Fibroblast of lung (primary cell): Measurements from ENCODE around the gene C1orf105. TPM values are rescaled to one million over a fixed set of nuclear protein-coding genes. Genes with fewer than 3 reads are reported as not detected.

Experiments used
- DNase-seq, 2 donors: peaks; one replicate each; pipeline versions ENCODE4 v3.0.0 to v3.0.0-alpha.2; 2010; ENCODE audit warnings: low read depth in 2 of 2
- H2AFZ ChIP-seq: 2 replicates; pipeline ENCODE4 v1.5.1; 2012; ENCODE audit warnings: low read length, control low read depth, inconsistent platforms
- H3K27ac ChIP-seq: 2 replicates; pipeline ENCODE4 v1.5.1; 2011; ENCODE audit warnings: low read length, control low read depth; ENCODE audit not compliant: insufficient read depth
- H3K27me3 ChIP-seq: 2 replicates; pipeline ENCODE4 v1.5.1; 2011; ENCODE audit warnings: mild to moderate bottlenecking, low read length; ENCODE audit not compliant: control insufficient read depth, insufficient read depth
- H3K36me3 ChIP-seq: 2 replicates; pipeline ENCODE4 v1.5.1; 2011; ENCODE audit warnings: low read length; ENCODE audit not compliant: control insufficient read depth, insufficient read depth
- H3K4me1 ChIP-seq: 2 replicates; pipeline ENCODE4 v1.5.1; 2011; ENCODE audit warnings: low read length; ENCODE audit not compliant: control insufficient read depth, insufficient read depth; ENCODE audit errors: extremely low read depth
- H3K4me2 ChIP-seq: 2 replicates; pipeline ENCODE4 v1.5.1; 2011; ENCODE audit warnings: low read length, control low read depth; ENCODE audit not compliant: insufficient read depth; ENCODE audit errors: extremely low read depth
- H3K4me3 ChIP-seq, 4 experiments: fragments of 200-600 bp in 1 of 4; sonication (generic) in 1 of 4; replicated peaks in 1 of 4; 2 replicates each; pipeline ENCODE4 v1.5.1; 2011 to 2016; ENCODE audit warnings: low read length in 4 of 4, low read depth in 3 of 4, mild to moderate bottlenecking in 3 of 4, control low read depth in 2 of 4, inconsistent platforms in 1 of 4, mixed read lengths in 1 of 4; ENCODE audit not compliant: insufficient read depth in 1 of 4; ENCODE audit errors: control extremely low read depth in 1 of 4
- H3K79me2 ChIP-seq: 2 replicates; pipeline ENCODE4 v1.5.1; 2012; ENCODE audit warnings: mild to moderate bottlenecking, low read length, inconsistent platforms; ENCODE audit not compliant: control insufficient read depth, insufficient read depth
- H3K9ac ChIP-seq: 2 replicates; pipeline ENCODE4 v1.5.1; 2011; ENCODE audit warnings: mild to moderate bottlenecking, low read length, control low read depth; ENCODE audit not compliant: insufficient read depth
- H3K9me3 ChIP-seq: 2 replicates; pipeline ENCODE4 v1.5.1; 2012; ENCODE audit warnings: low read depth, low read length; ENCODE audit not compliant: control insufficient read depth, insufficient read depth
- H4K20me1 ChIP-seq: 2 replicates; pipeline ENCODE4 v1.5.1; 2011; ENCODE audit warnings: low read length; ENCODE audit not compliant: control insufficient read depth, insufficient read depth; ENCODE audit errors: extremely low read depth
- EZH2 ChIP-seq: IDR thresholded peaks from 2 replicates; pipeline ENCODE4 v1.5.1; 2012; ENCODE audit warnings: low read length, control low read depth, mild to moderate bottlenecking; ENCODE audit errors: missing control alignments
- polyA plus RNA-seq, 2 donors: library from polyadenylated mRNA; depleted of rRNA in 1 of 2; stranded (reverse) in 1 of 2; unstranded in 1 of 2; fragments of >200 nt; gene quantifications; 2 replicates each; pipeline ENCODE4 v1.2.1, GENCODE V29; 2011 to 2012; ENCODE audit warnings: missing spikeins in 1 of 2
- total RNA-seq: library from RNA; depleted of rRNA; stranded (reverse); fragments of >200 nt; gene quantifications from 2 replicates; pipeline ENCODE4 v1.2.1, GENCODE V29; 2014
- TF ChIP-seq, protein P1 (sequence below), 2 donors: IDR thresholded peaks in 1 of 2; conservative IDR thresholded peaks in 1 of 2; 1 replicate in 1 of 2; 2 replicates in 1 of 2; pipeline ENCODE4 v1.5.1; 2011 to 2012; ENCODE audit warnings: low read length in 2 of 2, control low read depth in 1 of 2, inconsistent platforms in 1 of 2, low read depth in 1 of 2, mild to moderate bottlenecking in 1 of 2

C1orf105 gene
- total and polyA plus RNA-seq, 2 donors (not counting 1 experiment from before 2014, with no cell fraction given) = not detected

DNA sequence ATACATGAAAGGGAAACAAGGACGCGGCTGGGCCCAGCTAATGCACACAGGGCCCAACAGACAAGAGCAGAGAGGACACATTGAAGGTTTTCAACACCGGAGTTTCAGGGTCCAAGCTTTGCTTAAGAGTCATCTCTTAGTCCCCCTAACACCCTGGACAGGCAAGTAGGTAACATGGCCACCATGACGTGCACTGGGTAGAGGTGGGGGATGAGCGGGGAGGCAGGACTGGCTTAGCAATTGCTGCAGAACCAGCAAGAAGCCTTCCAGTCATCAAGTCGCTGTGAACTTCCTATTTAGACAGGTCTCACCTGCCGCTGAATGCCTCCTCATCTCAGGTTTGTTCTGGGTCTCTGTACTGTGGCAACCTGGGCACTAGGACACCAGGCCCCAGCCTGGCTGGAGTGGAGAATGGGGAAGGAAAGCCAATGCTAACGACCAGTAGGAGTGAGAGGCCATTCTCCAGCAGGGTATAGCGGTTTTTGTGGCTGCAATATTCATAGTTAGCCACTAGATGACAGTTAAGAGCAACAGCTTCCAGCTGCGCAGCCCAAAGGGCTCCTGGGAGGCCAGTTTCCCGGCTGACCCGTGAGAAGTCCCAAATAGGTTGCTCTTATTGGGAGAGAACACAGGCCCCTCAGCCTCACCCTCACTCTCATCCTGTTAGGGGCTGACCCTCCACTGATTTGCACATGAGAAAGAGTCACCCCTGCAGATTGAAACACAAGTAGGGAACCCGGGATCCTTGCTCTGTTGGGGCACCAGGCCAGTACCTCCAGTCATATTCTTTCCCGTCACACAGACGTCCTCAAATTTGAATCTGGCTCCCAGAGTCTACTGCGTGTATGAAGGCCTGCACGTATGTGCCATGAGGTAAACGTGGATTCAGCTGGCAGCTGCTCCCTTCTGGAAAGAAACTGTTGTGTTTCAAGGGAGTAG, 29.4 kb downstream of the C1orf105 start:
- peak; percentile 55 to 67 for DNase-seq
- H3K4me2 ChIP-seq = peak overlapping the region; percentile 15

DNA sequence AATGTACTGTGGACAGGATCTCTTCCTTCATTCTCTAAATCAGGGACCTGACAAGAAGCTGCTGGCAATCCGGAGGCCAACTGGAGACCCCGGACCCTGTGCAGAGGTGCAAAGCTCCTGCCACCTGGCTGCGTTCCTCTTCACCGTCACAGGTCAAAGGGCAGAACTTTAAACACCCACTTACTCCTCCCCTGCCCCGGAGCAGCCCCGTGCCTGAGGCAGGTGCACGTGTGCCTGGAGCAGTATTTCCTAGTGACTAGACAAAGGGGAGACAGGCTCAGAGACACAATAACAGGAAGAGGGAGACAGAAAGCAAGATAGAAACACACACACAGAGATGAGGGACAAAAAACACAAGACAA, 30.0 kb downstream of the C1orf105 start:
- peak overlapping the region; percentile 77 for H2AFZ ChIP-seq
- no peaks in the 10 kb centered on the region for H3K79me2 ChIP-seq
- H3K27ac ChIP-seq = no peak overlapping the region
- H3K4me2 ChIP-seq = peak overlapping the region; percentile 9
- no peak for DNase-seq
- H3K9ac ChIP-seq = no peak overlapping the region
- H3K27me3 ChIP-seq = peaks cover 2% of the 10 kb centered on the region
- no peak for TF ChIP-seq EZH2
- TF ChIP-seq, protein P1, sequence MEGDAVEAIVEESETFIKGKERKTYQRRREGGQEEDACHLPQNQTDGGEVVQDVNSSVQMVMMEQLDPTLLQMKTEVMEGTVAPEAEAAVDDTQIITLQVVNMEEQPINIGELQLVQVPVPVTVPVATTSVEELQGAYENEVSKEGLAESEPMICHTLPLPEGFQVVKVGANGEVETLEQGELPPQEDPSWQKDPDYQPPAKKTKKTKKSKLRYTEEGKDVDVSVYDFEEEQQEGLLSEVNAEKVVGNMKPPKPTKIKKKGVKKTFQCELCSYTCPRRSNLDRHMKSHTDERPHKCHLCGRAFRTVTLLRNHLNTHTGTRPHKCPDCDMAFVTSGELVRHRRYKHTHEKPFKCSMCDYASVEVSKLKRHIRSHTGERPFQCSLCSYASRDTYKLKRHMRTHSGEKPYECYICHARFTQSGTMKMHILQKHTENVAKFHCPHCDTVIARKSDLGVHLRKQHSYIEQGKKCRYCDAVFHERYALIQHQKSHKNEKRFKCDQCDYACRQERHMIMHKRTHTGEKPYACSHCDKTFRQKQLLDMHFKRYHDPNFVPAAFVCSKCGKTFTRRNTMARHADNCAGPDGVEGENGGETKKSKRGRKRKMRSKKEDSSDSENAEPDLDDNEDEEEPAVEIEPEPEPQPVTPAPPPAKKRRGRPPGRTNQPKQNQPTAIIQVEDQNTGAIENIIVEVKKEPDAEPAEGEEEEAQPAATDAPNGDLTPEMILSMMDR (conservative IDR thresholded peaks at IDR 0.05 in 1 of 2, IDR thresholded peaks at IDR 0.05 in 1 of 2; ENCODE audit: low read depth in 1 of 2, low read length in 2 of 2) = no peak
- no peaks in the 10 kb centered on the region for H3K36me3 ChIP-seq
- H4K20me1 ChIP-seq = no peaks in the 10 kb centered on the region
- no peak overlapping the region for H3K4me3 ChIP-seq
- H3K4me1 ChIP-seq = peaks cover 2% of the 10 kb centered on the region
- H3K9me3 ChIP-seq = no peaks in the 10 kb centered on the region

More for the DNA sequence above, 29.4 kb downstream of the C1orf105 start:
- no peak for TF ChIP-seq EZH2
- TF ChIP-seq, protein P1 (conservative IDR thresholded peaks at IDR 0.05 in 1 of 2, IDR thresholded peaks at IDR 0.05 in 1 of 2; ENCODE audit: low read depth in 1 of 2, low read length in 2 of 2) = peak; percentile 90 to 94
- Histone ChIP-seq H3K36me3 (no peaks in the 10 kb centered on the region), H3K9me3 (no peaks in the 10 kb centered on the region), H2AFZ (peak overlapping the region; percentile 83), H3K27ac (no peak overlapping the region), H3K79me2 (no peaks in the 10 kb centered on the region), H3K27me3 (peaks cover 2% of the 10 kb centered on the region), H4K20me1 (no peaks in the 10 kb centered on the region), H3K9ac (no peak overlapping the region), H3K4me1 (peaks cover 2% of the 10 kb centered on the region), H3K4me3 (no peak overlapping the region)

DNA sequence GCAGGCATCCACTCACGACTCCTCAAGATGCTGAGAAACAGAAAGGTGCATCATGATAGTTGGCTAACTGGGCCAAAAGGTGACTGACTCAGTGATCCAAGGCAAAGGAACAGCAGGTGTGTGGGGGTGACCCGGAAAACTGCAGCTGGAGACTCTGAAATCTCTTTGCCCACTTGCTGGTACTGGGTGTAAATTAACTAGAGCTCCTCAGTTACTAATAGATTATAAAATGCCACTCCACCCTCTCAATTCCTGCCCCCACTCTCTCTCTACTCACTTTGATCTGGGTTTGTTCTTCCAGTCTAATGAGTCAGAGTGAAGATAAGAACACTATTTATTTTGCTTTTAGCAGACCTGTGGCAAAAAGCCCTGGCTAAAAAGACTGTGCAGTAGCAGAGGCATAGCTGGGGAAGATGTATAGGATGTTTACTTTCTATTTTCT, 30.5 kb downstream of the C1orf105 start:
- Histone ChIP-seq H2AFZ (no peak overlapping the region), H3K9ac (no peak overlapping the region), H3K27ac (no peak overlapping the region), H3K4me3 (no peak overlapping the region), H3K79me2 (no peaks in the 10 kb centered on the region), H3K27me3 (peaks cover 2% of the 10 kb centered on the region), H3K4me1 (peaks cover 2% of the 10 kb centered on the region), H4K20me1 (no peaks in the 10 kb centered on the region), H3K9me3 (no peaks in the 10 kb centered on the region), H3K4me2 (no peak overlapping the region), H3K36me3 (no peaks in the 10 kb centered on the region)
- peak; percentile 59 to 83 for DNase-seq
- TF ChIP-seq, protein P1 (conservative IDR thresholded peaks at IDR 0.05 in 1 of 2, IDR thresholded peaks at IDR 0.05 in 1 of 2; ENCODE audit: low read depth in 1 of 2, low read length in 2 of 2) = no peak
- TF ChIP-seq EZH2 = no peak
